ENCODE results near the gene ASPSCR1.

DNA sequence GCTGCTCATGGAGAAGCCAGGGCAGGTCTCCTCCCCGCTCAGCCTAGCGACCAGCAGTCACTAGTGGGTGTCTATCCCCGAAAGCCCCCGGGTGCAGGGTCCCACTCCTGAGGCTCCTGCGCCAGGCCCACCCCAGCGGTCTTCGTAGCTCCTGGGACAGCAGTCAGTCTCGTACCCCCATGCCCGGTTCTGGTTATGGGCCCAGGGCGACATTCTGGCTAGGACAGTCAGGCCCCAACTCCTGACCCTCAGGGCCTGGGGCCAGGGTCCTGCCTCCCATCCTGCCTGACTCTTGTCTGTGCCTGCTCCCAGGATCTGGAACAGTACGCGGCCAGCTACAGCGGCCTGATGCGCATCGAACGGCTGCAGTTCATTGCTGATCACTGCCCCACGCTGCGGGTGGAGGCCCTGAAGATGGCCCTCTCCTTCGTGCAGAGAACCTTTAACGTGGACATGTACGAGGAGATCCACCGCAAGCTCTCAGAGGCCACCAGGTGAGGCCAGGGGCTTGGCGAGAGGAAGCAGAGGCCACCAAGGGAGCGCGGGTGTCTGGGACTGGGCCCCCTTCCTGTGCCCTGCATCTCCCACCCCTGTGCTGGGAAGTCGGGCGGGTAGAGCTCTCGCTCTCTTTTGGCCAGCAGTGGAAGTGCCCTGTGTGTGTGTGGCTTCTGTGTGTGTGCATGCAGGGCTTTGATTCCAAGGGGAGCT is 76.3 kb downstream of the ASPSCR1 start:
- TF ChIP-seq TAF1 (IDR thresholded peaks at IDR 0.05; ENCODE audit: borderline replicate concordance, insufficient read depth, low read length): no peak
- TF ChIP-seq POLR2AphosphoS5 (IDR thresholded peaks at IDR 0.05; ENCODE audit: low read depth, low read length): no peak
